Right atrium auricular region (tissue), 2 donors: ENCODE results near the gene TMEM239. TPM values are rescaled to one million over a fixed set of nuclear protein-coding genes. Genes with fewer than 3 reads are reported as not detected.

Experiments used
- DNase-seq: peaks from one replicate; pipeline ENCODE4 v3.0.0-alpha.2; 2019; ENCODE audit warnings: low spot score
- H3K27ac ChIP-seq, 2 donors: fragments of 200-600 bp; sonication (generic); 1 replicate in 1 of 2; 2 replicates in 1 of 2; pipeline ENCODE4 v1.5.1; 2016 to 2019
- H3K27me3 ChIP-seq, 2 donors: fragments of 200-600 bp; sonication (generic); one replicate each; pipeline versions ENCODE4 v1.5.1 to v1.6.0; 2017 to 2019
- H3K36me3 ChIP-seq: fragments of 200-600 bp; sonication (generic); one replicate; pipeline ENCODE4 v1.5.1; 2016
- H3K4me1 ChIP-seq, 2 donors: fragments of 200-600 bp; sonication (generic); one replicate each; pipeline versions ENCODE4 v1.5.1 to v1.6.0; 2017 to 2019
- H3K4me3 ChIP-seq, 2 donors: fragments of 200-600 bp; sonication (generic); 1 replicate in 1 of 2; 2 replicates in 1 of 2; pipeline ENCODE4 v1.5.1; 2017 to 2019; ENCODE audit warnings: mild to moderate bottlenecking in 1 of 2, moderate library complexity in 1 of 2
- H3K9me3 ChIP-seq, 2 donors: fragments of 200-600 bp; sonication (generic); one replicate each; pipeline ENCODE4 v1.5.1; 2019
- total RNA-seq, 2 donors: library from RNA; depleted of rRNA; stranded (reverse); fragments of >200 nt; gene quantifications; one replicate each; pipeline ENCODE4 v1.1.0, GENCODE V29; 2016
- TF ChIP-seq, protein P1 (sequence below), 2 donors: fragments of 200-600 bp; sonication (generic); IDR thresholded peaks; one replicate each; pipeline ENCODE4 v1.5.1; 2019; ENCODE audit warnings: antibody characterized with exemption in 2 of 2

Gene TMEM239
- total RNA-seq, 2 donors from 2014 or later = not detected

- Histone ChIP-seq H3K27me3 (no peaks in the 10 kb centered on the region), H3K4me3 (no peak overlapping the region), H3K36me3 (no peaks in the 10 kb centered on the region), H3K27ac (no peak overlapping the region), H3K4me1 (peaks cover 0 to 21% of the 10 kb centered on the region in 2 donors), H3K9me3 (no peaks in the 10 kb centered on the region)
- TF ChIP-seq, protein P1, sequence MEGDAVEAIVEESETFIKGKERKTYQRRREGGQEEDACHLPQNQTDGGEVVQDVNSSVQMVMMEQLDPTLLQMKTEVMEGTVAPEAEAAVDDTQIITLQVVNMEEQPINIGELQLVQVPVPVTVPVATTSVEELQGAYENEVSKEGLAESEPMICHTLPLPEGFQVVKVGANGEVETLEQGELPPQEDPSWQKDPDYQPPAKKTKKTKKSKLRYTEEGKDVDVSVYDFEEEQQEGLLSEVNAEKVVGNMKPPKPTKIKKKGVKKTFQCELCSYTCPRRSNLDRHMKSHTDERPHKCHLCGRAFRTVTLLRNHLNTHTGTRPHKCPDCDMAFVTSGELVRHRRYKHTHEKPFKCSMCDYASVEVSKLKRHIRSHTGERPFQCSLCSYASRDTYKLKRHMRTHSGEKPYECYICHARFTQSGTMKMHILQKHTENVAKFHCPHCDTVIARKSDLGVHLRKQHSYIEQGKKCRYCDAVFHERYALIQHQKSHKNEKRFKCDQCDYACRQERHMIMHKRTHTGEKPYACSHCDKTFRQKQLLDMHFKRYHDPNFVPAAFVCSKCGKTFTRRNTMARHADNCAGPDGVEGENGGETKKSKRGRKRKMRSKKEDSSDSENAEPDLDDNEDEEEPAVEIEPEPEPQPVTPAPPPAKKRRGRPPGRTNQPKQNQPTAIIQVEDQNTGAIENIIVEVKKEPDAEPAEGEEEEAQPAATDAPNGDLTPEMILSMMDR (IDR thresholded peaks at IDR 0.05) = no peak
- DNase-seq = no peak
These were observed 21.2 kb downstream of the TMEM239 start for GRCh38 chr20:2837221-2837960.

- Histone ChIP-seq H3K4me1 (peaks cover 0 to 21% of the 10 kb centered on the region in 2 donors), H3K9me3 (no peaks in the 10 kb centered on the region), H3K27me3 (no peaks in the 10 kb centered on the region), H3K36me3 (no peaks in the 10 kb centered on the region), H3K4me3 (no peak overlapping the region), H3K27ac (no peak overlapping the region)
- DNase-seq = no peak
- TF ChIP-seq, protein P1 (IDR thresholded peaks at IDR 0.05) = no peak
These were observed 22.1 kb downstream of the TMEM239 start for GRCh38 chr20:2838170-2838797.

- Histone ChIP-seq H3K27ac (no peak overlapping the region), H3K4me3 (no peak overlapping the region), H3K36me3 (no peaks in the 10 kb centered on the region), H3K4me1 (peaks cover 0 to 21% of the 10 kb centered on the region in 2 donors), H3K27me3 (no peaks in the 10 kb centered on the region), H3K9me3 (no peaks in the 10 kb centered on the region)
- TF ChIP-seq, protein P1 (IDR thresholded peaks at IDR 0.05) = no peak
- DNase-seq = no peak
These were observed 22.9 kb downstream of the TMEM239 start for GRCh38 chr20:2838847-2839671.

DNA sequence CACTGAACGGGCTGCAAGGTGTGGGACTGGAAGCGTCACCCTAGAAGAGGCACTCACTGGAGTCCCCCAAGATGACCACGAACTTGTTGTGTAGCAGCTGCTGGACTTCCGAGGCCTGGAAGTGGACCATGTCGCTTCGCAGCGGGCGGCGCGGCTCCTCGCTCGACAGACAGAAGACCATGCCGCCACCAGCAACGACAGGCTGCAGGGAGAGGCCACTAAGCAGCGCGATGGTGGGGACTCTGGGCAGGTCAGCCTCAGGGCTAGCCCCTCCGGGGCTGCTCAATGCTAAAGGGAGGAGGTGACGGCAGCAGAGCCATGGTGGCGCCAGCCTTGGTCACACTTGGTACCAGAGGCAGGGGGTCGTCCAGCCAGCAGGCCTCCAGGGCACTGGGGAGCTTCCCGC lies 23.6 kb downstream of the TMEM239 start:
- peak overlapping the region; percentile 89 to 92 for H3K27ac ChIP-seq

More for the DNA sequence above, 23.6 kb downstream of the TMEM239 start:
- no peaks in the 10 kb centered on the region for H3K27me3 ChIP-seq
- peaks cover 0 to 21% of the 10 kb centered on the region in 2 donors for H3K4me1 ChIP-seq
- no peak for DNase-seq
- H3K4me3 ChIP-seq = peak overlapping the region; percentile 95 to 98
- H3K36me3 ChIP-seq = no peaks in the 10 kb centered on the region
- H3K9me3 ChIP-seq = no peaks in the 10 kb centered on the region
- TF ChIP-seq, protein P1 (IDR thresholded peaks at IDR 0.05) = no peak
